UCSD-AML1 (cell line): ENCODE data around the gene RAD23B.

Source experiments
- DNase-seq: peaks from one replicate; lab custom pipeline; 2025; ENCODE audit not compliant: unreplicated experiment; lab: John Stamatoyannopoulos, UW

Gene RAD23B

GRCh38 chr9:107268560-107268959 is 14.5 kb upstream of the RAD23B start:
- DNase-seq: no peak

- no peak for DNase-seq
These were observed 13.8 kb upstream of the RAD23B start for GRCh38 chr9:107269254-107269653.

- no peak for DNase-seq
These were observed 13.4 kb upstream of the RAD23B start for GRCh38 chr9:107269681-107270080.

- DNase-seq: no peak
These were observed 13.0 kb upstream of the RAD23B start for GRCh38 chr9:107270082-107270481.

GRCh38 chr9:107270580-107270979 is 12.5 kb upstream of the RAD23B start:
- no peak for DNase-seq

GRCh38 chr9:107273634-107274033 is 9.4 kb upstream of the RAD23B start:
- no peak for DNase-seq

- DNase-seq: no peak
These were observed 9.0 kb upstream of the RAD23B start for GRCh38 chr9:107274096-107274495.

- DNase-seq: no peak
These were observed 8.1 kb upstream of the RAD23B start for GRCh38 chr9:107274953-107275422.

GRCh38 chr9:107275530-107275929 is 7.5 kb upstream of the RAD23B start:
- DNase-seq: no peak

- DNase-seq: no peak
These were observed 5.9 kb upstream of the RAD23B start for GRCh38 chr9:107276966-107277710.

GRCh38 chr9:107277801-107278200 is 5.3 kb upstream of the RAD23B start:
- no peak for DNase-seq

- DNase-seq: no peak
These were observed 4.0 kb upstream of the RAD23B start for GRCh38 chr9:107279086-107279485.

GRCh38 chr9:107280543-107280942 is 2.5 kb upstream of the RAD23B start:
- DNase-seq: no peak

GRCh38 chr9:107281184-107281583 is 1.9 kb upstream of the RAD23B start:
- DNase-seq: no peak

GRCh38 chr9:107281922-107282667 is 984 bp upstream of the RAD23B start:
- no peak for DNase-seq

GRCh38 chr9:107283623-107284616 is 841 bp downstream of the RAD23B start:
- DNase-seq: peak; percentile 77

GRCh38 chr9:107284636-107285035 is 1.6 kb downstream of the RAD23B start:
- no peak for DNase-seq

GRCh38 chr9:107285286-107285685 is 2.2 kb downstream of the RAD23B start:
- DNase-seq: no peak

GRCh38 chr9:107286057-107286456 is 3.0 kb downstream of the RAD23B start:
- DNase-seq: no peak

GRCh38 chr9:107288701-107289100 is 5.6 kb downstream of the RAD23B start:
- DNase-seq: no peak

- no peak for DNase-seq
These were observed 7.5 kb downstream of the RAD23B start for GRCh38 chr9:107290619-107291018.
